D721Med (cell line): ENCODE measurements around the gene ITPR3.

Experiments used
- DNase-seq: peaks from one replicate; pipeline ENCODE4 v3.0.0; 2011; ENCODE audit warnings: low spot score; ENCODE audit not compliant: insufficient read length
- FAIRE-seq: peaks from 2 replicates; lab custom pipeline; 2011; peaks lifted over from hg19 to GRCh38; lab: Jason Lieb, UNC
- CTCF ChIP-seq: IDR thresholded peaks from 2 replicates; pipeline ENCODE4 v1.5.1; 2012; ENCODE audit warnings: mild to moderate bottlenecking, control low read depth; ENCODE audit not compliant: insufficient read depth; ENCODE audit errors: missing control alignments

The ITPR3 gene

GRCh38 chr6:33607784-33608161 lies 13.3 kb upstream of the ITPR3 start:
- TF ChIP-seq CTCF: peak; percentile 9
- DNase-seq (no peak), FAIRE-seq (no peak)

DNA sequence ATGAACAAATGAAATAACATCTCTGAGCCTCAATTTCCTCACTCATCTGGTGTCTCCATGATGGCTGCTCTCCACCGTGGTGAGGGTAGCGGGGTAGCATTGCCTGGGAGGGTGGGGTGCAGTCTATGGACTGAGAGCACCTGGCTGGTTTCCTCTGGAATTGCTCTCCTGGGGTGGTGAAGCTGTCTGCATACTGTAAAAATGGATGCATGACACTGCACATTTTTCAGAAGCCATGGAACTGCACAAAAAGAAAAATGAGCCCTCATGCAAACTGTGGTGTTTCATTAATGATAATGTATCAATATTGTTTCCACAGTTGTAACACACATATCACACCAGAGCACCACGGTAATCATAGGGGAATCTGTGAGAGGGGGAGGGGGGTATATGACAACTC lies 12.1 kb upstream of the ITPR3 start:
- FAIRE-seq: no peak
- TF ChIP-seq CTCF: no peak
- no peak for DNase-seq

- DNase-seq (no peak), FAIRE-seq (no peak)
- no peak for TF ChIP-seq CTCF
Observed at GRCh38 chr6:33609528-33609927, 11.6 kb upstream of the ITPR3 start.

- no peak for DNase-seq
- FAIRE-seq: no peak
Observed at GRCh38 chr6:33610067-33610466, 11.1 kb upstream of the ITPR3 start.

GRCh38 chr6:33610779-33611732 lies 10.1 kb upstream of the ITPR3 start:
- FAIRE-seq (no peak), DNase-seq (no peak)
- no peak for TF ChIP-seq CTCF

More at GRCh38 chr6:33610067-33610466, 11.1 kb upstream of the ITPR3 start:
- TF ChIP-seq CTCF: no peak

GRCh38 chr6:33613146-33613794 lies 7.9 kb upstream of the ITPR3 start:
- no peak for TF ChIP-seq CTCF
- no peak for FAIRE-seq
- DNase-seq: no peak
